Posterior cingulate gyrus (tissue), 11 donors: ENCODE results near the gene ZNF81.
"Not testable (repeated sequence)": the region's sequence is repeated elsewhere in the genome, so short reads cannot be mapped to it uniquely, and the experiment has no call there.

Experiments used
- DNase-seq, 10 donors: peaks; one replicate each; pipeline versions ENCODE4 v3.0.0 to v3.0.0-alpha.2; 2020 to 2021; ENCODE audit warnings: mixed read lengths in 3 of 10
- intact Hi-C: fragments of 100-400 bp; cut with DNase I; formaldehyde crosslinking; loops from one replicate; pipeline ENCODE4 v1.15.1; 2023

Gene ZNF81

GRCh38 chrX:47918274-47918673 is 81.6 kb downstream of the ZNF81 start:
- DNase-seq = no peak
- intact Hi-C loops = no loop called here

GRCh38 chrX:47927212-47927611 is 90.5 kb downstream of the ZNF81 start:
- intact Hi-C loops = no loop called here
- no peak for DNase-seq

GRCh38 chrX:47931970-47932369 is 95.3 kb downstream of the ZNF81 start:
- intact Hi-C loops, DNase-seq: not testable (repeated sequence)

DNA sequence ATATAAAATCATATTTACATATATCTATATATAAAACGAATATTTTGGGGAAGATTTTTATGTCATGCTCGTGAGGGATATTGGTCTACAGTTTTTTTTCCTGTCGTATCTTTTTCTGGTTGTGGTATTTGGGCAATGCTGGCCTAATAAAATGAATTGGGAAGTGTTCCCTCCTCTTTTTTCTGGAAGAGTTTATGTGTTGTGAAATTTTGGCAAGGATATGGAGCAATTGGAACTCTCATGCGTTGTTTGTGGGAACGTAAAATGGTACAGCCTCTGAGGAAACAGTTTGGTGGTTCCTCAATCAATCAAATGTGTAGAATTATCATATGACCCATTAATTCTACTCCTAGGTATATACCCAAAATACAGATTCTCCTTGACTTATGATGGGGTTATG is 97.2 kb downstream of the ZNF81 start:
- intact Hi-C loops = no loop called here
- DNase-seq = no peak

GRCh38 chrX:47936224-47936939 is 99.7 kb downstream of the ZNF81 start:
- DNase-seq = no peak
- intact Hi-C loops = no loop called here

GRCh38 chrX:47936940-47937317 is 100.2 kb downstream of the ZNF81 start:
- intact Hi-C loops = no loop called here
- no peak for DNase-seq

DNA sequence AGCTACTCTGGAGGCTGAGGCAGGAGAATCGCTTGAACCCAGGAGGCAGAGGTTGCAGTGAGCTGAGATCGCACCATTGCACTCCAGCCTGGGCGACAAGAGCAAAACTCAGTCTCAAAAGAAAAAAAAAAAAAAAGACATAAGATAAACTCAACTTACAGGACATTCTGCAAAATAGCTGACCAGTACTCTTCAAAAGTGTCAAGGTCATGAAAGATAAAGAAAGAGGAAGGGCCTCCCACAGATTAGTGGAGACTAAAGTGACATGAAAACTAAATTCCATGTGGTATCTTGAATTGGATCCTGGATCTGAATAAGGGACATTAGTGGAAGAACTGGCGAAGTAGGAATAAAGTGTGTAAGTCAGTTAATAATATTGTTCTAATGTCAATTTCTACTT is 103.7 kb downstream of the ZNF81 start:
- no peak for DNase-seq
- intact Hi-C loops = no loop called here

GRCh38 chrX:47941423-47941822 is 104.7 kb downstream of the ZNF81 start:
- intact Hi-C loops = no loop called here
- no peak for DNase-seq

DNA sequence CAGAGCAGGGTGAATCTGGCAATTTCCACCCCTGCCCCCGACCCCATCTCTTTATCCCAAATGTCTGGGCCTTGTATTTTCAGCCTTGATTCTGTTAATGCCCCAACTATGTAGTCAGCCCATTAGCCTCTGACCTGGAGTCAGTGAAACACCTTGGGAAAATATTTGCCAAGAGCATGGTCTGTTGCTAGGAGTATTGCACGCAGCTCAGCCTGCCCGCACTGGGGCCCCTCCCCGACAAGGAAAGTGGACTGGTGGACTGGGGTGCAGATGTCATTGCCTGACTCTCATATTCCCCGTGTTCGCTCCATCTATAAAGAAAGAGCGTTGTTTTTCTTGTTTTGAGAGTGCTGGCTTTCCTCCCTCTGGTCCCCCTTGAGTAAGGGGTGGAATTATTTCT is 118.6 kb downstream of the ZNF81 start:
- intact Hi-C loops, DNase-seq: not testable (repeated sequence)

DNA sequence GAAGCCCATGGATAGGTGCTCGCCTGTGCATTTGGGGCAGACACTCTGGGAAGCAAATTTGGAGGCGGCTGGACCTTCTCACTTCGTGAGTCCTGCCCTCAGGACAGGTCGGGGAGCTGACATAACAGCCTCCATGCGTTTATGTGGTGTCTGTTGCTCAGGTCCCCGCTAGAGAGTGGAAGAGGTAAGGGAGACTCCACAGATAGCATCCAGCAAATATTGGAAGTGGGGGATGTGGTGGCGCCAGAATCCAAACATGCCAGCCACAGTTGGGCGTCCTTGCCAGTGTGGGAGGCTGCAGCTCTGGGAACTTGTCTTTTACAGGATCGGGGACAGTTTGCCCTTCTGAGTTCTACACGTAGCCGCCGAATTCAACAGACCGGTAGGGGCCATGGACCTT is 119.3 kb downstream of the ZNF81 start:
- DNase-seq = no peak
- intact Hi-C loops = no loop called here

- intact Hi-C loops, DNase-seq: not testable (repeated sequence)
Observed at GRCh38 chrX:47958206-47958605, 121.5 kb downstream of the ZNF81 start.

GRCh38 chrX:47958761-47959342 is 122.2 kb downstream of the ZNF81 start:
- intact Hi-C loops = no loop called here
- DNase-seq = no peak

DNA sequence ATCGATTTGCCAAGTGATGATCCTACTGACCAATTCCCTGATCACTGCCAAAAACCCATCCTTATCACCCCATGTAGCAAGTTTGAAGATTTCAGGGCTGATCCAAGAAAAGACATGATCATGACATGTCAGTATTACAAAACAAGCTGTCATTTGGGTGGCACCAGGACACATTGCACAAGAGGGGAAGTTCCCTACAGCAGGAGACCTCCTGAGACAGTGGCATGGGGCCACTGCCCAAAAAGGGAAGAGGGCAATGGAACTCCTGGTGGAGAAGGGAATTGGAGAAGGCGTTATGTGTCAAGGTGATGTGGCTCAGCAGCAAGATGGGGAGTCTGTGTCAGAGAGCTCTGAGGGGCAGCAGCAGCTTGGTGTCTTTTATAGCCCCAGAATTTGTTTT is 123.7 kb downstream of the ZNF81 start:
- intact Hi-C loops = no loop called here
- no peak for DNase-seq

- intact Hi-C loops, DNase-seq: not testable (repeated sequence)
Observed at GRCh38 chrX:47961830-47962229, 125.1 kb downstream of the ZNF81 start.

GRCh38 chrX:47965526-47965925 is 128.8 kb downstream of the ZNF81 start:
- intact Hi-C loops = not testable (repeated sequence)
- DNase-seq = peak in 2 of 10 donors; percentile 64 to 82
